MM.1S (cell line): ENCODE measurements around the gene LTB4R.

Experiments
- DNase-seq: peaks from one replicate; pipeline ENCODE4 v3.0.0-alpha.2; 2015
- H2AFZ ChIP-seq: fragments of 300-600 bp; sonication (generic); 2 replicates; pipeline ENCODE4 v1.6.0; 2016; ENCODE audit warnings: antibody characterized with exemption, low read length
- H3F3A ChIP-seq: fragments of 300-600 bp; sonication (generic); 2 replicates; pipeline ENCODE4 v1.6.1; 2016; ENCODE audit warnings: mild to moderate bottlenecking, antibody characterized with exemption, low read length, moderate library complexity, mixed read lengths; ENCODE audit not compliant: insufficient read depth
- H3K27ac ChIP-seq: fragments of 300-600 bp; sonication (generic); 2 replicates; pipeline ENCODE4 v1.5.1; 2016; ENCODE audit warnings: mild to moderate bottlenecking, low read length
- H3K27me3 ChIP-seq: fragments of 300-600 bp; sonication (generic); replicated peaks from 2 replicates; pipeline ENCODE4 v1.6.0; 2016; ENCODE audit warnings: low read length; ENCODE audit not compliant: insufficient read depth
- H3K36me3 ChIP-seq: fragments of 300-600 bp; sonication (generic); replicated peaks from 2 replicates; pipeline ENCODE4 v1.6.1; 2016; ENCODE audit warnings: mild to moderate bottlenecking, low read length, mixed read lengths; ENCODE audit not compliant: insufficient read depth
- H3K4me1 ChIP-seq: fragments of 300-600 bp; sonication (generic); 2 replicates; pipeline ENCODE4 v1.6.1; 2016; ENCODE audit warnings: low read length, mixed read lengths
- H3K4me2 ChIP-seq: fragments of 300-600 bp; sonication (generic); 2 replicates; pipeline ENCODE4 v1.6.0; 2016; ENCODE audit warnings: low read depth, low read length
- H3K4me3 ChIP-seq: fragments of 300-600 bp; sonication (generic); 2 replicates; pipeline ENCODE4 v1.5.1; 2016; ENCODE audit warnings: low read length, mixed read lengths
- H3K79me2 ChIP-seq: fragments of 300-600 bp; sonication (generic); 2 replicates; pipeline ENCODE4 v1.6.1; 2016; ENCODE audit warnings: mixed run types, low read length, mixed read lengths
- H3K9ac ChIP-seq: fragments of 300-600 bp; sonication (generic); 2 replicates; pipeline ENCODE4 v1.6.1; 2016; ENCODE audit warnings: low read length, mixed read lengths
- H3K9me2 ChIP-seq: fragments of 300-600 bp; sonication (generic); replicated peaks from 2 replicates; pipeline ENCODE4 v1.6.1; 2016; ENCODE audit warnings: mild to moderate bottlenecking, low read length, mixed read lengths; ENCODE audit not compliant: insufficient read depth
- H3K9me3 ChIP-seq: fragments of 300-600 bp; sonication (generic); replicated peaks from 2 replicates; pipeline ENCODE4 v1.6.1; 2016; ENCODE audit warnings: mild to moderate bottlenecking, low read length, mixed read lengths; ENCODE audit not compliant: insufficient read depth
- H4K20me1 ChIP-seq: fragments of 300-600 bp; sonication (generic); 2 replicates; pipeline ENCODE4 v1.6.1; 2016; ENCODE audit warnings: mild to moderate bottlenecking, low read length, moderate library complexity, mixed read lengths; ENCODE audit not compliant: insufficient read depth
- EZH2 ChIP-seq: fragments of 300-600 bp; sonication (generic); optimal IDR thresholded peaks from 2 replicates; pipeline ENCODE3; 2017; ENCODE audit warnings: low read depth, mild to moderate bottlenecking, antibody characterized with exemption, low read length, mixed read lengths
- EZH2phosphoT487 ChIP-seq: fragments of 300-600 bp; sonication (generic); IDR thresholded peaks from 2 replicates; pipeline ENCODE4 v1.6.1; 2018; ENCODE audit warnings: antibody characterized with exemption, low read length
- TF ChIP-seq, protein P1 (sequence below): fragments of 300-600 bp; sonication (generic); IDR thresholded peaks from 2 replicates; pipeline ENCODE4 v1.5.1; 2016; ENCODE audit warnings: antibody characterized with exemption, low read length, mixed read lengths

The LTB4R gene

DNA sequence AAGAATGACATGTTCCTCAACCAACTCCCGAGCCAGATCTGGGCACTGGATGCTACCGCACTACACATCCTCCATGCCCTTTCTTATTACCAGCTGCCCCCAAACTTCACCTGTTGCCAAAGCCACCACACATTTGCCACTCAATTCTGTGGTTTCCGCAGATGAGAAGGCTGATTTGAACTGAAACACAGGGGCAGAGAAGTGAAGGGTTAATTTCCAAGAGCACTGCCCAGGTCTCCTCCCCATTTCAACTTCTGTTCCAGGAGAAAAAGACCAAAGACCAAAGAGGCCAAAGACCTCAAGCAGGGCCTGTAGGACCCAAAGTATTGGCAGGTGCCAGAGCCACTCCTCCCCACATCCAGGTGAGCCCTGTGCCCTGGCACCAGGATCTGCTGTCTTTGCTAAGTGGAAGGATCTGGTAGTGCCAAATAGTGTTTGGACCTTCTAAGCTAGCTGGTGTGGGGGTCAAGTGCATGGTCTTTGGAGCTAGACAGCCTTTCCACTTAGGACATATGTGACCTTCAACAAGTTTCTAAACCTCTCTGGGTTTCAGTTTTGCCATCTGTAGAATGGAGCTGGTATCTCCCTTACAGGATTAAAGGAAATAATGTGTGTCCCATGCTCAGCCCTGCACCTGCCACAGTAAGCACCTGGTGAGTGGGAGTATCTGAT, 19.7 kb upstream of the LTB4R start:
- no peak overlapping the region for H3K9ac ChIP-seq
- no peaks in the 10 kb centered on the region for H3K79me2 ChIP-seq
- H3K4me2 ChIP-seq: no peak overlapping the region
- no peaks in the 10 kb centered on the region for H3K36me3 ChIP-seq
- TF ChIP-seq EZH2 (no peak), EZH2phosphoT487 (no peak)
- TF ChIP-seq, protein P1, sequence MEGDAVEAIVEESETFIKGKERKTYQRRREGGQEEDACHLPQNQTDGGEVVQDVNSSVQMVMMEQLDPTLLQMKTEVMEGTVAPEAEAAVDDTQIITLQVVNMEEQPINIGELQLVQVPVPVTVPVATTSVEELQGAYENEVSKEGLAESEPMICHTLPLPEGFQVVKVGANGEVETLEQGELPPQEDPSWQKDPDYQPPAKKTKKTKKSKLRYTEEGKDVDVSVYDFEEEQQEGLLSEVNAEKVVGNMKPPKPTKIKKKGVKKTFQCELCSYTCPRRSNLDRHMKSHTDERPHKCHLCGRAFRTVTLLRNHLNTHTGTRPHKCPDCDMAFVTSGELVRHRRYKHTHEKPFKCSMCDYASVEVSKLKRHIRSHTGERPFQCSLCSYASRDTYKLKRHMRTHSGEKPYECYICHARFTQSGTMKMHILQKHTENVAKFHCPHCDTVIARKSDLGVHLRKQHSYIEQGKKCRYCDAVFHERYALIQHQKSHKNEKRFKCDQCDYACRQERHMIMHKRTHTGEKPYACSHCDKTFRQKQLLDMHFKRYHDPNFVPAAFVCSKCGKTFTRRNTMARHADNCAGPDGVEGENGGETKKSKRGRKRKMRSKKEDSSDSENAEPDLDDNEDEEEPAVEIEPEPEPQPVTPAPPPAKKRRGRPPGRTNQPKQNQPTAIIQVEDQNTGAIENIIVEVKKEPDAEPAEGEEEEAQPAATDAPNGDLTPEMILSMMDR: no peak
- H3K27ac ChIP-seq: no peak overlapping the region
- H3K9me2 ChIP-seq: no peaks in the 10 kb centered on the region
- no peaks in the 10 kb centered on the region for H3F3A ChIP-seq
- no peaks in the 10 kb centered on the region for H4K20me1 ChIP-seq
- no peaks in the 10 kb centered on the region for H3K4me1 ChIP-seq
- H3K27me3 ChIP-seq: no peaks in the 10 kb centered on the region
- H2AFZ ChIP-seq: no peak overlapping the region
- no peaks in the 10 kb centered on the region for H3K9me3 ChIP-seq
- no peak for DNase-seq
- H3K4me3 ChIP-seq: no peak overlapping the region

- Histone ChIP-seq H3K9me2 (no peaks in the 10 kb centered on the region), H3K4me3 (no peak overlapping the region)
Measured at GRCh38 chr14:24292118-24292807, 19.0 kb upstream of the LTB4R start.

DNA sequence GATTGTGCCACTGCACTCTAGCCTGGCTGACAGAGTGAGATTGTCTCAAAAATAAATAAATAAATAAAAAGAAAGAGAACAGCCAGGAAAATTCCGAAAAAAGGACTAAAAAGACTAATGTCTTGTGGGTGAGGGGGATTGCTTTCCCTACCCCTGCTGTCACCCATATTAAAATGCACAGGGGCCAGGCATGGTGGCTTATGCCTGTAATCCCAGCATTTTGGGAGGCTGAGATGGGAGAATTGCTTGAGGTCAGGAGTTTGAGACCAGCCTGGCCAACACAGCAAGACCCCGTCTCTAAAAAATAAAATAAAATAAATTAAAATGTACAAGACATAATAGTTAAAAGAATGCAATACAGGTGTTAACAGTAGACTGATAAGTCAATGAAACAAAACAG, 17.8 kb upstream of the LTB4R start:
- H3K4me2 ChIP-seq: no peak overlapping the region
- no peak overlapping the region for H3K27ac ChIP-seq
- DNase-seq: no peak
- TF ChIP-seq, protein P1: no peak
- no peak for TF ChIP-seq EZH2phosphoT487
- TF ChIP-seq EZH2: no peak
- no peaks in the 10 kb centered on the region for H3K36me3 ChIP-seq
- H3K9me2 ChIP-seq: no peaks in the 10 kb centered on the region
- H3K79me2 ChIP-seq: peaks cover 2% of the 10 kb centered on the region; the same call in 1 of the 2 replicates
- no peaks in the 10 kb centered on the region for H3K4me1 ChIP-seq
- H3K9me3 ChIP-seq: no peaks in the 10 kb centered on the region
- no peak overlapping the region for H3K4me3 ChIP-seq
- H3F3A ChIP-seq: no peaks in the 10 kb centered on the region
- no peak overlapping the region for H3K9ac ChIP-seq
- H2AFZ ChIP-seq: no peak overlapping the region
- no peaks in the 10 kb centered on the region for H3K27me3 ChIP-seq
- no peaks in the 10 kb centered on the region for H4K20me1 ChIP-seq

More at GRCh38 chr14:24292118-24292807, 19.0 kb upstream of the LTB4R start:
- Histone ChIP-seq H3K4me1 (no peaks in the 10 kb centered on the region), H3K27me3 (no peaks in the 10 kb centered on the region), H3K9me3 (no peaks in the 10 kb centered on the region), H3K9ac (no peak overlapping the region), H3K79me2 (no peaks in the 10 kb centered on the region), H3K27ac (no peak overlapping the region), H2AFZ (no peak overlapping the region), H3F3A (no peaks in the 10 kb centered on the region), H4K20me1 (no peaks in the 10 kb centered on the region), H3K4me2 (no peak overlapping the region), H3K36me3 (no peaks in the 10 kb centered on the region)
- DNase-seq: no peak
- TF ChIP-seq EZH2 (no peak), EZH2phosphoT487 (no peak)
- TF ChIP-seq, protein P1: no peak
